ENCODE results near the gene WNT5B.

The WNT5B gene

DNA sequence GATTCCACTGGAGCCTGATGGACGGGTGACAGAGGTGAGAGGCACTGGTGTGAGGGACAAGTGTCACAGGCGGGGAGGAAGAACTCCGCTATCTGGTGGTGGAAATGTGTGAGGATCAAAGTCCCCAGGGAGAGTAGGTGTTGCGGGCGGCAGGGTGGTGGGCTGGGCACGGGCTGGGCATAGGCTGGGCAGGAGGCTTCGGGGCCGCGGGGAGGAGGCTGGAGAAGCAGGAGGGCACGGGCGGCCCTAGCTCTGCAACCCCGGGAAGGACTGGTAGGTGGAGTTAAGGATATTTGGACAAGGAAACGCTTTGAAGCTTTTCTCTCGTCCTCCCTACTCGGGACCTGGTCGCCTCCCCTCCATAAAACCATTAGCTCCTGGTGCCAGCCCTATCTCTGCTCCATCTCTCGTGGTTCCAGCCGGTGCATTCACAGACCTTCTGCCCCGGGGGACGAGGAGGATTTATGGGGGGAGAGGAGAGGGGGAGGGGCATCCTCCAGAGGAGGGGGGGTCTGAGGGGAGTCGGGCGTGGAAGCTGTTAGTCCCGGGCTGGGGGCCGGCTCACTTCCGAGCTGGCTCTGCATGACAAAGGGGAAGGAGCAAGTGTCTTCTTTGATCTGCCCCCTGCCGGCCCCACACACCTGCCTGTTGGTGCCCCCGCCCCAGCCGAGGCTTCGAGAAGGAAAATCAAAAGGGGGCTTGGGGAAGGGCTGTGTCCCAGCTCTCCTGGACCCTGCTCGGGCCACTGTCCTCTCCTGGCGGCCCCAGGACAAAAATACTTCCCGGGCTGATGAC lies 504 bp downstream of the WNT5B start:
- no peak for DNase-seq (ENCODE audit: low read depth in 2 of 2)
- TF ChIP-seq, protein P1, sequence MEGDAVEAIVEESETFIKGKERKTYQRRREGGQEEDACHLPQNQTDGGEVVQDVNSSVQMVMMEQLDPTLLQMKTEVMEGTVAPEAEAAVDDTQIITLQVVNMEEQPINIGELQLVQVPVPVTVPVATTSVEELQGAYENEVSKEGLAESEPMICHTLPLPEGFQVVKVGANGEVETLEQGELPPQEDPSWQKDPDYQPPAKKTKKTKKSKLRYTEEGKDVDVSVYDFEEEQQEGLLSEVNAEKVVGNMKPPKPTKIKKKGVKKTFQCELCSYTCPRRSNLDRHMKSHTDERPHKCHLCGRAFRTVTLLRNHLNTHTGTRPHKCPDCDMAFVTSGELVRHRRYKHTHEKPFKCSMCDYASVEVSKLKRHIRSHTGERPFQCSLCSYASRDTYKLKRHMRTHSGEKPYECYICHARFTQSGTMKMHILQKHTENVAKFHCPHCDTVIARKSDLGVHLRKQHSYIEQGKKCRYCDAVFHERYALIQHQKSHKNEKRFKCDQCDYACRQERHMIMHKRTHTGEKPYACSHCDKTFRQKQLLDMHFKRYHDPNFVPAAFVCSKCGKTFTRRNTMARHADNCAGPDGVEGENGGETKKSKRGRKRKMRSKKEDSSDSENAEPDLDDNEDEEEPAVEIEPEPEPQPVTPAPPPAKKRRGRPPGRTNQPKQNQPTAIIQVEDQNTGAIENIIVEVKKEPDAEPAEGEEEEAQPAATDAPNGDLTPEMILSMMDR (IDR thresholded peaks at IDR 0.05; ENCODE audit: low read depth, low read length), result peak; percentile 16
- peak overlapping the region; percentile 37 to 42 for H3K4me3 ChIP-seq (replicated peaks in 1 of 2; ENCODE audit: low read depth in 2 of 2, low read length in 2 of 2)

DNA sequence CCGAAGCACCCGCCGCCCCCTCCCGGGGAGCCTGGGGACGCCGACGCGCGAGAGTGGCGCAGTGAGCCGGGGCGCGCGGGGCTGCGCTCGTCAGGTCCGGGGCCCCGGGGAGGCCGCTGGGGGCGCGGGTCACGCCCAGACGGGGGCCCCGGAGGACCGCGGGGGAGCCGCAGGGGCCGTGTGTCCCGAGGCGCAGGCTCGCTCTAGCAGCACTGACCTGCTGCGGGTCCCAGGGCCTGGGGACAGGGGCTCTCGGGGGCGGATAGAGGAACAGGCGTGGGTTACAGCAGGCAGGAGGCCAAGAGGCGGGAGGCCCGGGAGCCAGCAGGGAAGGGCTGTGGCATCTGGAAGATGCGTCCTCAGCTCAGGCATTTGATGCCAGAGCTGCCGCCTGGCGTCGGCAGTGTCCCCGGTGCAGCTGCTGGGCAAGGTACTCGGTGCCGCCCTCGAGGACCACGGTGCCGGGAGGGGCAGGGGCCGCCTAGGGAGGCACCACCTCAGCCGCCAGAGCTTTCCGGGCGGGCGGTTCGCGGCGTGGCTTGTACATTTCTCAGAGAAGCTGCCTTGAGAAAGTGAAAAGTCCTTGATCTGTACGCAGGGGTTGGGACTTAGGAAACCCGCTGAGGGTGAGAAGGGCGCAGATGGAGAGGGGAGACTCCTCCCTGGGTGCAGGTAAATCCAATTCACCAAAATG lies 1.2 kb downstream of the WNT5B start:
- peak; percentile 39 to 40 for DNase-seq (ENCODE audit: low read depth in 2 of 2)
- H3K4me3 ChIP-seq (replicated peaks in 1 of 2; ENCODE audit: low read depth in 2 of 2, low read length in 2 of 2), result peak overlapping the region; percentile 37 to 42
- TF ChIP-seq, protein P1 (IDR thresholded peaks at IDR 0.05; ENCODE audit: low read depth, low read length), result no peak

DNA sequence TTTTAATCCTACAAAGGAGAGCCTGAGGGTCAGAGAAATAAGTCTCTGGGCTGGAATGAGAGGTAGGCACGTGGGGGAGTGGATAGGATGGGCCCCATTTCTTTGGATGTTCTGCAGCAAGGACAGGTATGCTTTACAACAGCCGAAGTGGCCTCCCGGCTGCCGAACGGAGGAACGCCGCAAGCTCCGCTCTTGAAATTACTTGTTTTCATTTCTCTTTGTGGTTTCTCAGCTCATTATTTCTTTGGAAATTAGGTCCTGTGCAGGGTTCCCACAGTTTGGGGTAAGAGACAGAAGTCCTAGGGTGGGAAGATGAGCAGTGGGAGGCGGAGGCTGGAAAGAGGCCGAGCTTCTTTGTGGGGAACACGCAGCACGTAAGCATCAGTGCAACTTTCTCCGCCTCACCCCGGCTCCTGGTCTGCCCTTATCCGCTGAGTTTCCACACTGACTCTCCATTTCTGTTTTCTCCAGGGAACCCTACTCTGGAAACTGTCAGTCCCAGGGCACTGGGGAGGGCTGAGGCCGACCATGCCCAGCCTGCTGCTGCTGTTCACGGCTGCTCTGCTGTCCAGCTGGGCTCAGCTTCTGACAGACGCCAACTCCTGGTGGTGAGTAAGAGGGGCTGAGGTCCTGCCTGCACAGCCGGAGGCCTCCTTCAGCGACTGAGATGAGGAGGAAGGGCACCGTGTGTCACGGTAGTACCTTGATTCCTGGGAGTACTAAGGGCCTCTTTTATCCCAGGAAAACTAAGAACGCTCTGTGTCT lies 2.0 kb downstream of the WNT5B start:
- TF ChIP-seq, protein P1 (IDR thresholded peaks at IDR 0.05; ENCODE audit: low read depth, low read length), result peak; percentile 27
- peak; percentile 52 to 83 for DNase-seq (ENCODE audit: low read depth in 2 of 2)
- no peak overlapping the region for H3K4me3 ChIP-seq (replicated peaks in 1 of 2; ENCODE audit: low read depth in 2 of 2, low read length in 2 of 2)

DNA sequence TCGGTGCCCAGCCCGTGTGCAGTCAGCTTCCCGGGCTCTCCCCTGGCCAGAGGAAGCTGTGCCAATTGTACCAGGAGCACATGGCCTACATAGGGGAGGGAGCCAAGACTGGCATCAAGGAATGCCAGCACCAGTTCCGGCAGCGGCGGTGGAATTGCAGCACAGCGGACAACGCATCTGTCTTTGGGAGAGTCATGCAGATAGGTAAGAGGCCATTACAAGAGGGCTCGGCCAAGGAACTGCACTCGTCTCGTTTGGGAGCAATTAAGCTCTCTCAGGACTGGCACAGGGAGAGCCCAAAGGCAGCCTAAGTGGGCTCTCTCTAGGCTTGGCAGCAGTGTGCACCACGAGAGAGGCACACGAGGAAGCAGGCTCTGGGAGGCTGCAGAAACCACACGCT lies 3.7 kb downstream of the WNT5B start:
- TF ChIP-seq, protein P1 (IDR thresholded peaks at IDR 0.05; ENCODE audit: low read depth, low read length), result no peak
- no peak overlapping the region for H3K4me3 ChIP-seq (replicated peaks in 1 of 2; ENCODE audit: low read depth in 2 of 2, low read length in 2 of 2)
- DNase-seq (ENCODE audit: low read depth in 2 of 2), result no peak

DNA sequence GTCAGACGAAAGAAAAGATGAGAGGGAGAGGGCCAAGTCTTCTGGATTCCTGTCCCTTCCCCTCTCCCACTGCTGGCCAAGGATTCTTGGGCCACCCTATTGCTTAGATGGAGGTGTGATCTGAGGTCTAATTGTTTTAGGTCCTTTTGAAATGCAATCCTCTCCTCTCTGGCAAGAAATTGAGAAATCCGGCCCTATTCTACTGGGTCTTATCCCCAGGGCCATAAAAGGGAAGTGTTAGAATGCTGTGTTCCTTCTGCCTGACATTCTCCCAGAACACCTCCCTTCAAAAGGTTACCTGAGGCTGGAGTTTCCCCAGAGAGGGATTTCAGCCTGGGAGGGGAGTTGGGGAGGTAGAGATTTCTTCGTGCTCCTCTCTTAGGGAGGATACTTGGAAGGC lies 4.4 kb downstream of the WNT5B start:
- no peak overlapping the region for H3K4me3 ChIP-seq (replicated peaks in 1 of 2; ENCODE audit: low read depth in 2 of 2, low read length in 2 of 2)
- TF ChIP-seq, protein P1 (IDR thresholded peaks at IDR 0.05; ENCODE audit: low read depth, low read length), result no peak
- DNase-seq (ENCODE audit: low read depth in 2 of 2), result no peak

DNA sequence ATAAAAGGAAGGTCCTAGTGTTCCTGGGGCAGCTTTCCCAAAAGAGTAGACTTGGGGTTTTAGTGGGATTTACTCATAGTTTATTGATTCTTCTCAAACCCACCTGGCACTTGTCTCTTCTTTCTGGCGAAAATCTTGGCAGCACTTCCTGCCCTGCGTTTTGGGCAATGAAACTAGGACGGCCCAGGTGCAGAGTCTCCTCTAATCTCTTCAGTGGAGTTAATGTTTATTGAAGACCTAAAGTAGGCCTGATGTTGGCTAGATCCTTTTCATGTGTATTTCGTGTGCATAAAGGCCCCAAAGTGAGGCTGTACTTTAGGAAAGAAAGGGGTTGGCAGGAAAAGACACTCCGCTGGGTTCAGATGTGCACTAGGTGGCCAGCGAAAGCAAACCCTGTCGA lies 5.1 kb downstream of the WNT5B start:
- TF ChIP-seq, protein P1 (IDR thresholded peaks at IDR 0.05; ENCODE audit: low read depth, low read length), result no peak
- H3K4me3 ChIP-seq (replicated peaks in 1 of 2; ENCODE audit: low read depth in 2 of 2, low read length in 2 of 2), result no peak overlapping the region

More for the DNA sequence above, 5.1 kb downstream of the WNT5B start:
- no peak for DNase-seq (ENCODE audit: low read depth in 2 of 2)
